HepG2 (cell line): ENCODE results near the gene ZNF79. TPM values are rescaled to one million over a fixed set of nuclear protein-coding genes. Genes with fewer than 3 reads are reported as not detected.

Experiments used
- ATAC-seq: fragments of 200-7000 bp; cut with Tn5 transposase; 3 replicates; pipeline ENCODE4 v1.9.1; 2020; ENCODE audit warnings: mild to moderate bottlenecking, moderate library complexity
- BruUV-seq: library from RNA; stranded (reverse); fragments of 400-500 nt; replicated peaks from 2 replicates; lab custom pipeline; 2021; lab: Mats Ljungman, UMichigan
- CTCF ChIA-PET: fragments of 300-600 bp; formaldehyde crosslinking; extraction: SDS; loops from one replicate; lab custom pipeline; 2021; ENCODE audit warnings: low total read pairs, inconsistent platforms, low intra/inter-chr PET ratio; lab: Yijun Ruan, JAX
- POLR2A ChIA-PET: fragments of 350-600 bp; sonication (Branson Sonifier 250); formaldehyde crosslinking; loops from one replicate; lab custom pipeline; 2020; ENCODE audit warnings: antibody characterized with exemption, inconsistent platforms; lab: Yijun Ruan, JAX
- DNase-seq: peaks from one replicate; pipeline ENCODE4 v3.0.0-alpha.2; 2015; ENCODE audit warnings: low spot score
- FAIRE-seq: peaks from 3 replicates; lab custom pipeline; 2011; peaks lifted over from hg19 to GRCh38; lab: Jason Lieb, UNC
- H2AFZ ChIP-seq: one replicate; pipeline ENCODE4 v1.6.1; 2011; ENCODE audit warnings: low read length, inconsistent platforms
- H3K27ac ChIP-seq: fragments of 300-600 bp; 3 replicates; pipeline ENCODE4 v1.8.0; 2011; ENCODE audit warnings: mixed run types, mild to moderate bottlenecking, mixed read lengths, low read length, inconsistent platforms; ENCODE audit not compliant: insufficient read depth; ENCODE audit errors: extremely low read length
- H3K27me3 ChIP-seq, 2 experiments: fragments of 200-600 bp in 1 of 2; 2 replicates in 1 of 2; 3 replicates in 1 of 2; pipeline versions ENCODE4 v1.6.0 to v1.8.0; 2011; ENCODE audit warnings: low read length in 2 of 2, mild to moderate bottlenecking in 2 of 2, moderate library complexity in 2 of 2, inconsistent platforms in 1 of 2; ENCODE audit not compliant: insufficient read depth in 2 of 2, control insufficient read depth in 1 of 2
- H3K36me3 ChIP-seq, 2 experiments: fragments of 200-600 bp in 1 of 2; replicated peaks in 1 of 2; 2 replicates in 1 of 2; 3 replicates in 1 of 2; pipeline versions ENCODE4 v1.5.1 to v1.8.0; 2011; ENCODE audit warnings: low read length in 2 of 2, inconsistent platforms in 1 of 2; ENCODE audit not compliant: insufficient read depth in 2 of 2, control insufficient read depth in 1 of 2
- H3K4me1 ChIP-seq: 2 replicates; pipeline ENCODE4 v1.5.1; 2012; ENCODE audit warnings: low read length, inconsistent platforms; ENCODE audit not compliant: insufficient read depth
- H3K4me2 ChIP-seq: 2 replicates; pipeline ENCODE4 v1.6.0; 2011; ENCODE audit warnings: low read depth, low read length, inconsistent platforms
- H3K4me3 ChIP-seq, 3 experiments: fragments of 200-600 bp in 1 of 3; sonication (generic), shearing (Covaris generic) in 1 of 3; replicated peaks in 1 of 3; 2 replicates each; pipeline ENCODE4 v1.5.1; 2011 to 2016; ENCODE audit warnings: low read length in 3 of 3, inconsistent platforms in 2 of 3, low read depth in 2 of 3, mild to moderate bottlenecking in 2 of 3, control low read depth in 1 of 3, mixed read lengths in 1 of 3; ENCODE audit not compliant: insufficient read depth in 1 of 3
- H3K79me2 ChIP-seq: one replicate; pipeline ENCODE4 v1.6.1; 2011; ENCODE audit warnings: low read length, inconsistent platforms; ENCODE audit not compliant: insufficient read depth
- H3K9ac ChIP-seq: 2 replicates; pipeline ENCODE4 v1.6.0; 2011; ENCODE audit warnings: mild to moderate bottlenecking, low read depth, low read length, inconsistent platforms; ENCODE audit not compliant: insufficient read depth
- H3K9me3 ChIP-seq: 2 replicates; pipeline ENCODE4 v1.5.1; 2012; ENCODE audit warnings: mild to moderate bottlenecking, low read length
- H4K20me1 ChIP-seq: 2 replicates; pipeline ENCODE4 v1.6.0; 2011; ENCODE audit warnings: inconsistent platforms, mild to moderate bottlenecking, low read length, moderate library complexity; ENCODE audit not compliant: insufficient read depth
- FOXP1 ChIP-seq, 2 experiments: fragments of 450-650 bp in 1 of 2; IDR thresholded peaks; 2 replicates each; pipeline ENCODE4 v1.6.1; 2017 to 2018; ENCODE audit warnings: antibody characterized with exemption in 1 of 2
- FOXP4 ChIP-seq: sonication (generic); formaldehyde crosslinking; IDR thresholded peaks from 2 replicates; pipeline ENCODE4 v1.4.0; 2020; ENCODE audit warnings: missing genetic modification reagents
- ZNF687 ChIP-seq: sonication (generic); formaldehyde crosslinking; IDR thresholded peaks from 2 replicates; pipeline ENCODE4 v1.5.1; 2020; ENCODE audit warnings: mild to moderate bottlenecking, missing genetic modification reagents, moderate library complexity
- WGBS: methylation state at CpG from one replicate; pipeline ENCODE4 v1.1.6; 2017; ENCODE audit warnings: low lambda C conversion rate; 5-methylcytosine and 5-hydroxymethylcytosine counted together
- in situ Hi-C: cut with HindIII; loops from 2 replicates; pipeline ENCODE4 v1.10.0; 2017; ENCODE audit warnings: low pct_unique_long_range_greater_than_20kb; ENCODE audit not compliant: extremely low pct_ligation_motif_present
- intact Hi-C: fragments of 100-400 bp; cut with micrococcal nuclease; formaldehyde crosslinking; loops from one replicate; pipeline ENCODE4 v1.10.0; 2022; ENCODE audit not compliant: unreplicated experiment
- polyA plus RNA-seq, 8 experiments: library from polyadenylated mRNA; depleted of rRNA in 3 of 8; stranded (reverse) in 7 of 8; unstranded in 1 of 8; fragments of >200 nt; fragmentation: Illumina TruSeq in 4 of 8; extraction: Trizol in 4 of 8; gene quantifications; 2 replicates each; pipeline versions ENCODE4 v1.2.1 to v1.2.3, GENCODE V29; 2011 to 2016; ENCODE audit warnings: low read depth in 4 of 8, missing spikeins in 1 of 8, mixed read lengths in 1 of 8; ENCODE audit not compliant: insufficient read depth in 1 of 8
- total RNA-seq, 5 experiments: library from RNA; depleted of rRNA; stranded (reverse); fragments of >200 nt; fragmentation: Illumina TruSeq; extraction: Trizol; gene quantifications; 2 replicates each; pipeline ENCODE4 v1.2.3, GENCODE V29; 2016; ENCODE audit warnings: low read depth in 1 of 5

Gene ZNF79
- total and polyA plus RNA-seq, 2 of the 13 experiments (the other 11 are each of a cell fraction or from before 2014, with no cell fraction given): 3.7 to 8.1 TPM

- CTCF ChIA-PET: no interaction called here
- ATAC-seq: no peak
- H3K9ac ChIP-seq: no peak overlapping the region
- no TSS peak for BruUV-seq
- in situ Hi-C loops (no loop called here), intact Hi-C loops (no loop called here)
- 80% methylated on average over 4 of the region's 14 CpGs for WGBS
- H4K20me1 ChIP-seq: no peaks in the 10 kb centered on the region
- H3K4me2 ChIP-seq: no peak overlapping the region
- POLR2A ChIA-PET: no interaction called here
- no peak for DNase-seq
- H3K79me2 ChIP-seq: no peaks in the 10 kb centered on the region
- peaks cover 6 to 18% of the 10 kb centered on the region in 2 experiments; a peak in 4 of 5 replicates for H3K36me3 ChIP-seq
- H3K4me3 ChIP-seq: no peak overlapping the region
- no peak overlapping the region for H3K27ac ChIP-seq
- H3K9me3 ChIP-seq: no peaks in the 10 kb centered on the region
- H3K27me3 ChIP-seq: no peaks in the 10 kb centered on the region
- FAIRE-seq: no peak
- H2AFZ ChIP-seq: no peak overlapping the region
- peaks cover 13% of the 10 kb centered on the region for H3K4me1 ChIP-seq
- TF ChIP-seq FOXP4: peak; percentile 17; the same call in 1 of the 2 replicates
- TF ChIP-seq FOXP1 (IDR thresholded peaks at IDR 0.05): no peak
- TF ChIP-seq FOXP1 (CRISPR knock-in tag; IDR thresholded peaks at IDR 0.05): no peak
- TF ChIP-seq ZNF687 (CRISPR knock-in tag): peak; percentile 56
- TF ChIP-seq, all 625 proteins: peak for 2
Observed at GRCh38 chr9:127467621-127468020, 43.4 kb downstream of the ZNF79 start.
